ENCODE results near the gene HPSE2.

Gene HPSE2

GRCh38 chr10:98848361-98848760 lies 387.3 kb downstream of the HPSE2 start:
- TF ChIP-seq NFIC (IDR thresholded peaks at IDR 0.05) (no peak), MAX (IDR thresholded peaks at IDR 0.05) (no peak), TCF12 (IDR thresholded peaks at IDR 0.05; ENCODE audit: low read depth) (no peak), ZBTB7A (IDR thresholded peaks at IDR 0.05; ENCODE audit: low read depth) (no peak), EP300 (IDR thresholded peaks at IDR 0.05; ENCODE audit: borderline replicate concordance) (no peak), YY1 (IDR thresholded peaks at IDR 0.05; ENCODE audit: low read depth) (no peak)

GRCh38 chr10:98846787-98847186 lies 388.9 kb downstream of the HPSE2 start:
- no peak for TF ChIP-seq TCF12 (IDR thresholded peaks at IDR 0.05; ENCODE audit: low read depth)

- TF ChIP-seq ZBTB7A (IDR thresholded peaks at IDR 0.05; ENCODE audit: low read depth) (no peak), MAX (IDR thresholded peaks at IDR 0.05) (no peak), USF1 (IDR thresholded peaks at IDR 0.05) (peak; percentile 48), FOXM1 (IDR thresholded peaks at IDR 0.05; ENCODE audit: borderline replicate concordance, low read depth) (no peak)
These were observed 402.1 kb downstream of the HPSE2 start for GRCh38 chr10:98833542-98833941.

- TF ChIP-seq TEAD4 (IDR thresholded peaks at IDR 0.05): no peak
- TF ChIP-seq TCF12 (IDR thresholded peaks at IDR 0.05; ENCODE audit: low read depth): no peak
- no peak for TF ChIP-seq CREB1 (IDR thresholded peaks at IDR 0.05; ENCODE audit: low read depth)
- no peak for TF ChIP-seq EGR1 (IDR thresholded peaks at IDR 0.05)
- TF ChIP-seq REST (IDR thresholded peaks at IDR 0.05; ENCODE audit: low read depth): no peak
- no peak for TF ChIP-seq RAD21 (IDR thresholded peaks at IDR 0.05; ENCODE audit: low read depth)
- no peak for TF ChIP-seq CEBPB (IDR thresholded peaks at IDR 0.05)
- no peak for TF ChIP-seq MAX (IDR thresholded peaks at IDR 0.05)
- no peak for TF ChIP-seq YY1 (IDR thresholded peaks at IDR 0.05; ENCODE audit: low read depth)
- TF ChIP-seq FOXM1 (IDR thresholded peaks at IDR 0.05; ENCODE audit: borderline replicate concordance, low read depth): no peak
- TF ChIP-seq USF1 (IDR thresholded peaks at IDR 0.05): no peak
- TF ChIP-seq NFIC (IDR thresholded peaks at IDR 0.05): no peak
- TF ChIP-seq ZBTB7A (IDR thresholded peaks at IDR 0.05; ENCODE audit: low read depth): no peak
- no peak for TF ChIP-seq EP300 (IDR thresholded peaks at IDR 0.05; ENCODE audit: borderline replicate concordance)
- no peak for TF ChIP-seq TAF1 (IDR thresholded peaks at IDR 0.05; ENCODE audit: low read depth)
These were observed 402.9 kb downstream of the HPSE2 start for GRCh38 chr10:98832738-98833137.

GRCh38 chr10:98832196-98832595 lies 403.5 kb downstream of the HPSE2 start:
- TF ChIP-seq EP300 (IDR thresholded peaks at IDR 0.05; ENCODE audit: borderline replicate concordance) (no peak), TEAD4 (IDR thresholded peaks at IDR 0.05) (no peak), TCF12 (IDR thresholded peaks at IDR 0.05; ENCODE audit: low read depth) (no peak), TAF1 (IDR thresholded peaks at IDR 0.05; ENCODE audit: low read depth) (no peak), CEBPB (IDR thresholded peaks at IDR 0.05) (no peak), CREB1 (IDR thresholded peaks at IDR 0.05; ENCODE audit: low read depth) (no peak), RAD21 (IDR thresholded peaks at IDR 0.05; ENCODE audit: low read depth) (no peak), NFIC (IDR thresholded peaks at IDR 0.05) (no peak)

- no peak for TF ChIP-seq USF1 (IDR thresholded peaks at IDR 0.05)
- no peak for TF ChIP-seq ZBTB7A (IDR thresholded peaks at IDR 0.05; ENCODE audit: low read depth)
- no peak for TF ChIP-seq CEBPB (IDR thresholded peaks at IDR 0.05)
- TF ChIP-seq CREB1 (IDR thresholded peaks at IDR 0.05; ENCODE audit: low read depth): no peak
- TF ChIP-seq MAX (IDR thresholded peaks at IDR 0.05): no peak
- no peak for TF ChIP-seq REST (IDR thresholded peaks at IDR 0.05; ENCODE audit: low read depth)
- no peak for TF ChIP-seq YY1 (IDR thresholded peaks at IDR 0.05; ENCODE audit: low read depth)
- no peak for TF ChIP-seq FOXM1 (IDR thresholded peaks at IDR 0.05; ENCODE audit: borderline replicate concordance, low read depth)
- no peak for TF ChIP-seq RAD21 (IDR thresholded peaks at IDR 0.05; ENCODE audit: low read depth)
- TF ChIP-seq EP300 (IDR thresholded peaks at IDR 0.05; ENCODE audit: borderline replicate concordance): no peak
- TF ChIP-seq TCF12 (IDR thresholded peaks at IDR 0.05; ENCODE audit: low read depth): no peak
- no peak for TF ChIP-seq NFIC (IDR thresholded peaks at IDR 0.05)
- no peak for TF ChIP-seq TEAD4 (IDR thresholded peaks at IDR 0.05)
These were observed 404.3 kb downstream of the HPSE2 start for GRCh38 chr10:98831391-98831790.
